ENCODE data around the gene MAB21L4.

The MAB21L4 gene

DNA sequence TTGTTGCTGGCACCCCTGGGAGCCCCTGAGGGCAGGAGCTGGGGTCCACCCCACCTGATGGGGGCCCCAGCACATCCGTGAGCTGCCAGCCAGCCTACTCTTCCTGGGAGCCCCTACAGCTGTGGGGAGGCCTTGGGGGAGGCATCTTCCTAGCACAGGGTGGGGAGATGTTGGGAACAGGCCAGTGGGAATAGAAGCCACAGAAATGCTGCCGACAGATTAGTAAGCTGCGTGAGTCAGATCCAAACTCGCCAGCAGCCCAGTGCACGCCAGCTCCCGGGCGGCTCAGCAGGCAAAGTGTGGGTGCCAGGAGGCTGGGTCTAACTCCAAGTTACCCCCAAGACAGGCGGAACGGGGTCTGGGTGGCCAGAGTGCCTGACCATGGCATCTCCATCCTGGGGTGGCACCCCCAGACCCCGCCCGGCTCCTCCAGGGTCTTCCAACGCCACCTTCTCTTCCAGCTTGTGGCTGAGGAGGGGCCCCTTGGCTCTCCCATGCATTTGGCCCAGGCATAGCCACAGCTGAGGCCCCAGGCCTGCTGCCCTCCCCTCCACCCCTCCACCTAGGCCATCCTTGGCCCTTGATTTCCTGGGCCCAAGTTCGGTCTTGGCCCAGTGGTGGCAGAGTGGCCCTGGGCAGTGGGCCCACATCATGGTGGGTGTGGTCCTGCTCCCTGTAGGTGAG, 25.5 kb upstream of the MAB21L4 start:
- no peaks in the 10 kb centered on the region for H3K9me3 ChIP-seq (ENCODE audit: low read length)
- H3K27me3 ChIP-seq (ENCODE audit: control insufficient read depth in 1 of 2, insufficient read depth in 2 of 2, low read length in 2 of 2), result peaks cover 0 to 9% of the 10 kb centered on the region in 2 donors
- H3K36me3 ChIP-seq (ENCODE audit: insufficient read depth, low read length), result no peaks in the 10 kb centered on the region
- no peaks in the 10 kb centered on the region for H3K4me1 ChIP-seq (ENCODE audit: insufficient read depth, low read length)
- H3K9ac ChIP-seq (ENCODE audit: low read length), result no peak overlapping the region
- no peak overlapping the region for H3K4me3 ChIP-seq (ENCODE audit: low read depth in 1 of 2, low read length in 2 of 2)
- no peak overlapping the region for H3K27ac ChIP-seq (ENCODE audit: low read depth, low read length)

DNA sequence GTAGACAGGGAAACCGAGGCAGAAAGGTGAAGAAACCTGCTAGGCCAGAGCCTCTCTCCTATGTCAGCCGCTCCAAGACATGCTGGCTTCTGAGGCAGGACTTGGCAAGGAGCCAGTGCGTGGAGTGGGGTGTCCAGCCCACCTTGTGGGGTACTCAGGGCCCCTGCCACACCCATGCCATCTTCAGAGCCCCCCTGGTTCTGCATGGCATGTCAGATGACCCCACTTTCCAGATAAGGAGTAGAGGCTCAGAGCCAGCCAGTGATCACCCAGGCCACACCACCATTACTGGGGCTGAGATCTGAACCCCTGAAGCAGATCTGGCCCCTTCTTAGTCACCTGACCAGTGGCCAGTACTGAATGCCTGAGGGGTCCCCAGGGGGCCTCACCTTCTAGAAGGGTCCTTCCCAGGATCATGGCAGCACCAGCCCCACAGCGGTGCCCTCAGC, 24.9 kb upstream of the MAB21L4 start:
- Histone ChIP-seq H3K9me3 (ENCODE audit: low read length) (no peaks in the 10 kb centered on the region), H3K27ac (ENCODE audit: low read depth, low read length) (no peak overlapping the region), H3K4me3 (ENCODE audit: low read depth in 1 of 2, low read length in 2 of 2) (no peak overlapping the region), H3K27me3 (ENCODE audit: control insufficient read depth in 1 of 2, insufficient read depth in 2 of 2, low read length in 2 of 2) (peaks cover 0 to 12% of the 10 kb centered on the region in 2 donors), H3K36me3 (ENCODE audit: insufficient read depth, low read length) (no peaks in the 10 kb centered on the region), H3K9ac (ENCODE audit: low read length) (no peak overlapping the region), H3K4me1 (ENCODE audit: insufficient read depth, low read length) (no peaks in the 10 kb centered on the region)

DNA sequence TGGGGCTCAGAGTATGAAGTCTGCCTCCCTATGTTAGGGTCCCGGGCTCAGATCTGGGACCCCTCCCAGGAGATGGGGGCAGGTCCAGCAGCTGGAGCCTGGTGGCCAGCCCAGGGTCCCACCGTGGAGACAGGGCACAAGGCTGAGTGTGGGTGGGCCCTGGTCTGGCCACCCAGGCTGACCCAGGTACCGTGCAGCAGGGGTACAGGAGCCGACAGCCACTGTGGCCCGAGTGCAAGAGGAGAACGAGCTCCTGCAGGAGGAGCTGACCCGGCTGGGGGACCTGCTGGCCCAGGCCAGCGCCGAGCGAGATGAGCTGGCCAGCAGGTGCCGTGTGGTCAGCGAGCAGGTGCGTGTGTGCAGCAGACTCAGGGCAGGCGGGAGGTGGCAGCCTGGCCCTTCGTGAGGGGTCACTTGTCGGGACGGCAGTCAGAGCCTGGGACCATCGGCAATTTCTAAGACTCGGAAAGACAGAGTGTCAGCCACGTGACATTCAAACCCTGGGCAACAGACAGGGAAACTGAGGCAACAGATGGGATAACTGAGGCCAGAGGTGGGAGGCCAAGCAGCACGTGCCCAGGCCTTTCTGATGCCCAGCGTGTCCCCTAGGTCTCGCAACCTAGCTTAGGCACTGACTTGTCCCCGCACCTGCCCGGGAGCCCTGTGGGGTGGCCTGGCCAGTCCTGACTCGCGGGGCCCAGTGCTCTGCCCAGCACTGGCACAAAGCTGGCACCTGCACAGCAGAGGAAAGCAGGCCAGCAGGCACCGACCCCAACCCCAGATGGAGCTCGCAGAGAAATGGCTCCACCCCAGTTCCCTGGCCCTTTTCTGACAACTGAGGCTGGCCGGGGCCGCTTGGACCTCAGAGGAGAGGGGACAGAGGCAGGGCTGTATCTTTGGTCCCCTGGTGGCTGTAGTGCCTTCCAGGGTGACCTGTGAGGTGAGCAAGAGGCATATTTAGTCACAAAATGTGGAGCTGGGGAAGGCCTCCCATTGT, 24.1 kb upstream of the MAB21L4 start:
- no peak overlapping the region for H3K9ac ChIP-seq (ENCODE audit: low read length)
- H3K27me3 ChIP-seq (ENCODE audit: control insufficient read depth in 1 of 2, insufficient read depth in 2 of 2, low read length in 2 of 2), result peaks cover 0 to 19% of the 10 kb centered on the region in 2 donors
- no peaks in the 10 kb centered on the region for H3K36me3 ChIP-seq (ENCODE audit: insufficient read depth, low read length)
- no peak overlapping the region for H3K27ac ChIP-seq (ENCODE audit: low read depth, low read length)
- no peaks in the 10 kb centered on the region for H3K9me3 ChIP-seq (ENCODE audit: low read length)
- no peaks in the 10 kb centered on the region for H3K4me1 ChIP-seq (ENCODE audit: insufficient read depth, low read length)
- no peak overlapping the region for H3K4me3 ChIP-seq (ENCODE audit: low read depth in 1 of 2, low read length in 2 of 2)

DNA sequence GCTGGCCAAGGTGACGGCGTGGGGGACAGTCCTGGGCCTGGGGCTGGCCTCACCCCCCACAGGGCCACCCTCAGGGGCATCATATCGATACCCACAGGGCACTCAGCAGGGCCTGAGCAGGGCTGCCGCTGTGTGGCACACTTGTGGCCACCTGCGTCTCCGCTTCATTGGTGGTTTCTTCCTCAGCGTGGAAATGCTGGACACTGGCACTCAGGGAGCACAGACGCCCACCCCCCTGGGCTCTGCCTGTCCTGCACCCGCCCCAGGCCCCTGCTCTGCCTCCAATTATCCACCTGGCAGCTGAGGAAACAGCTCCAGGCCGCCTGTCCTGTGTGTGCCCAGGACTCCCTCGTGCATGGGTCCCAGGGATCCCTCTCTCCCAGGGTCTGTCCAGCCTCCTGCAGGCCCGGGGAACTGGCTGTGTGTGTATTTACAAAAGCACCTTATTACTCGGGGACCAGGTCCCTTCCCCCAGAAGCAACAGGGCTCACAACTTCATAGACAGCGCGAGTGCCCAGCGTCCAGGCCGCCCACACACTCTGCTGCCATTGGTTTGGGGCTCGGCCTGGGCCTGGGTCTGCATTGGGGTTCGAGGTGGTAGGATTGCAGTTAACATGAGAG, 23.3 kb upstream of the MAB21L4 start:
- Histone ChIP-seq H3K4me3 (ENCODE audit: low read depth in 1 of 2, low read length in 2 of 2) (no peak overlapping the region), H3K9me3 (ENCODE audit: low read length) (no peaks in the 10 kb centered on the region), H3K27ac (ENCODE audit: low read depth, low read length) (no peak overlapping the region), H3K4me1 (ENCODE audit: insufficient read depth, low read length) (no peaks in the 10 kb centered on the region), H3K27me3 (ENCODE audit: control insufficient read depth in 1 of 2, insufficient read depth in 2 of 2, low read length in 2 of 2) (peaks cover 0 to 27% of the 10 kb centered on the region in 2 donors), H3K9ac (ENCODE audit: low read length) (no peak overlapping the region), H3K36me3 (ENCODE audit: insufficient read depth, low read length) (no peaks in the 10 kb centered on the region)

DNA sequence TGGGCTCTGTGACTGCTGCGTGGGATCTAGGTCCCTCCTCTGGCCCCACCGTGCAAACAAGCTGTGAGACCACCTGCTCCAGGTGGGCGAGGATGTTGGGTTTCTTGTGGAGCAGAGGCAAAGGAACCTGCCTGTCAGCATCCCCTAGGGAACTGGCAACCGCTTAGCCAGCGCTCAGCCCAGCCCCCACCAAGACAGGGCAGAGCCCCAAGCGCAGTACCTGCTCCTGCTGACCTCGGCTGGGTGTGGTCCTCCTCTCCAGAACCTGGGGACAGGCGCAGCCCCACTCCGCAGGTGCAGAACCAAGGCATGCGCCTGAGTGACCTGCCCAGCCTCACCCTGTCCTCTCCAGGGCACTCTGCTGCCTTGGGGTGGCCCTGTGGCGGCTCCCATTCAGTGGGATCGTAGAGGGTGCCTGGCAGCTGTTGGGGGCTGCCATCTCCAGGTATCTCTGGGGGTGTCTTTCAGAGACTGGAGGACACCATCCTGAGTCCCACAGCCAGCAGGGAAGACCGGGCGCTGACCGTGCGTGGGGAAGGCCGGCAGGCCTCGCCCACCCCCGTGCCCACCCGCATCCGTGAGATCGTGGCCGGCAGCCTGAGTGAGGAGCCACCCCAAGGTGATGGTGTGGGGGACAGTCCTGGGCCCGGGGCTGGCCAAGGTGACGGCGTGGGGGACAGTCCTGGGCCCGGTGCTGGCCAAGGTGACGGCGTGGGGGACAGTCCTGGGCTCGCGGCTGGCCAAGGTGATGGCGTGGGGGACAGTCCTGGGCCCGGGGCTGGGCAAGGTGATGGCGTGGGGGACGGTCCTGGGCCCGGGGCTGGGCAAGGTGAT, 22.5 kb upstream of the MAB21L4 start:
- no peak overlapping the region for H3K9ac ChIP-seq (ENCODE audit: low read length)
- H3K36me3 ChIP-seq (ENCODE audit: insufficient read depth, low read length), result no peaks in the 10 kb centered on the region
- H3K9me3 ChIP-seq (ENCODE audit: low read length), result no peaks in the 10 kb centered on the region
- H3K27me3 ChIP-seq (ENCODE audit: control insufficient read depth in 1 of 2, insufficient read depth in 2 of 2, low read length in 2 of 2), result peaks cover 0 to 35% of the 10 kb centered on the region in 2 donors
- no peaks in the 10 kb centered on the region for H3K4me1 ChIP-seq (ENCODE audit: insufficient read depth, low read length)
- H3K27ac ChIP-seq (ENCODE audit: low read depth, low read length), result no peak overlapping the region
- no peak overlapping the region for H3K4me3 ChIP-seq (ENCODE audit: low read depth in 1 of 2, low read length in 2 of 2)

DNA sequence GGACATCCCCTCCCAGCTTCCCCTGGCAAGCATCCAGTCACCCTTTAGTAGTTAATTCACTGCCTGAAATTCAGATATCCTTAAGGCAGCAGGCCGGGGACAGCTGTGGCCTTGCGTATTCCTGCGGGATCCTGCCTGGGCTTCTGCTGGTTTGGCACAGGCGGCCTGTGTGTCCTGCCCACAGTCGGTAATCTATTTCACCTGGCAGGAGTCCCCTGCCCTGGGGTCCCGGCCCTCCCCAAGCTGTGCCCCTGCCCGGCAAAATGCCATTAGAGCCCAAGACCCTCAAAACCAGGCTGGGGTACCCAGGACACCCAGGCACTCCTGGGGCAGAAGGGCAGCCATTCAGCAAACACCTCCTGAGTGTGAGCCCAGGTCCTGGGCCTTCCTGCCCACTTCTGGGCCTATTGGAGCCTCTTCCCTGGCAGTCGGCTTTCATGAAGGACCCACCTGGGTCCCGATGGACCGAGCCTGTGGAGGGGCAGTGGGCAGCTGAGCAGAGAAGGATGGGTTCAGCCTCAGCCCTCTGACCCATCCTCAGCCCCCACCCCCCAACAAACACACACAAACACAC, 21.8 kb upstream of the MAB21L4 start:
- H3K27me3 ChIP-seq (ENCODE audit: control insufficient read depth in 1 of 2, insufficient read depth in 2 of 2, low read length in 2 of 2), result peaks cover 0 to 35% of the 10 kb centered on the region in 2 donors
- no peaks in the 10 kb centered on the region for H3K4me1 ChIP-seq (ENCODE audit: insufficient read depth, low read length)
- no peak overlapping the region for H3K27ac ChIP-seq (ENCODE audit: low read depth, low read length)
- H3K9me3 ChIP-seq (ENCODE audit: low read length), result no peaks in the 10 kb centered on the region
- H3K4me3 ChIP-seq (ENCODE audit: low read depth in 1 of 2, low read length in 2 of 2), result no peak overlapping the region
- H3K9ac ChIP-seq (ENCODE audit: low read length), result no peak overlapping the region
- H3K36me3 ChIP-seq (ENCODE audit: insufficient read depth, low read length), result no peaks in the 10 kb centered on the region

DNA sequence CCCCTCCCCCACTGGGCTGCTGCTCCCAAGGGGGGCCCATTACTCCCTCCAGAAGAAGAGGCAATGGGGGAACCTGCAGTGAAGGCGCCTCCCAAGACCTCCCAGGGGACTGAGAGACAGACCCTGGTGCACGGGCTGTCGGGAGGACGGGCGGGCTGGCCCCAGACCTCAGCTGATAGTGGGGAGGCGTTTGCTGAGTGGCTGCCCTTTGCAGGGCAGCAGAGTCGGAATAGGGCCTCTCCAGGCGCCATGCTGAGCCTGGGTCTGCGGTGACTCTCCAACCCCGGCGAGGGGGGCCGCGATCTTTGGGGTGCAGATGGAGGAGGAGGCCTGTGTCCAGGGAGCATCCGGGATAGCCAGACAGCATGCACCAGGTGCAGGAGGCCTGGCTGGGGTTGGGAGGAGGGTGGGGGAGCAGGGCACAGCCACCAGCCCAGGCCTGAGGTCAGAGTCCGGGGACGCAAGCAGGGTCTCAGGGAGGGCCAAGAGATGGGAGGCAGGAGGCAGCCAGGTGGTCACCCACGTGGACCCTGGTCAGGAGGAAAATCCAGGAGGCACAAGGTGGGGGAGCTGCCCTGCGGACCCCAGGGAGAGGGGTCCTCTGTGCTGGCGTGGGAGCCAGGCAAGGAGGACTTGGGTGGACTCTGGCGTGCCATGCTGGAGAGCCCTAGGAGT, 21.2 kb upstream of the MAB21L4 start:
- H3K36me3 ChIP-seq (ENCODE audit: insufficient read depth, low read length), result no peaks in the 10 kb centered on the region
- no peaks in the 10 kb centered on the region for H3K9me3 ChIP-seq (ENCODE audit: low read length)
- no peak overlapping the region for H3K27ac ChIP-seq (ENCODE audit: low read depth, low read length)
- no peak overlapping the region for H3K9ac ChIP-seq (ENCODE audit: low read length)
- no peaks in the 10 kb centered on the region for H3K4me1 ChIP-seq (ENCODE audit: insufficient read depth, low read length)
- no peak overlapping the region for H3K4me3 ChIP-seq (ENCODE audit: low read depth in 1 of 2, low read length in 2 of 2)
- H3K27me3 ChIP-seq (ENCODE audit: control insufficient read depth in 1 of 2, insufficient read depth in 2 of 2, low read length in 2 of 2), result peaks cover 0 to 38% of the 10 kb centered on the region in 2 donors

DNA sequence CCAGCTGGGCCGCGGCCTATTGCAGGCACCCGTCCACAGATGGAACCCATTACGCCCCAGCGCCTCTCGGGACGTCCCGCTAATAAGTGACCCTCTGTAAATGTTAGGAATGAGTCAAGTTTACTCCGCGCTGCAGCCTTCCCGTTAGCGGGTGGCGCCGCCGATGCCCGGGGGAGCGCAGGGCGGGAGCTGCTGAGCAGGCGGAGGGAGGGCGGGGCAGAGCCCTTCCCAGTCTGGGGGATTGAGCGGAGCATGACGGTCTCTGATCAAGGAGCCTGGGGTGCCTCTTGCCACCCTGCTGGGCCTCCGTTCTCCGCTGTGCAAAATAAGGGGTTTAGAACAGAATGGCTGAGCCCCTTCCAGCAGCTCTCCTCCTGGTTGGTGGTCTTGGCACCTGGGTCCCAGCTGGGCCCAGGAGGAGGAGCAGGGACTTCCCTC, 20.6 kb upstream of the MAB21L4 start:
- Histone ChIP-seq H3K27ac (ENCODE audit: low read depth, low read length) (no peak overlapping the region), H3K36me3 (ENCODE audit: insufficient read depth, low read length) (no peaks in the 10 kb centered on the region), H3K27me3 (ENCODE audit: control insufficient read depth in 1 of 2, insufficient read depth in 2 of 2, low read length in 2 of 2) (peaks cover 0 to 38% of the 10 kb centered on the region in 2 donors), H3K4me1 (ENCODE audit: insufficient read depth, low read length) (no peaks in the 10 kb centered on the region), H3K9me3 (ENCODE audit: low read length) (no peaks in the 10 kb centered on the region), H3K9ac (ENCODE audit: low read length) (no peak overlapping the region), H3K4me3 (ENCODE audit: low read depth in 1 of 2, low read length in 2 of 2) (no peak overlapping the region)

DNA sequence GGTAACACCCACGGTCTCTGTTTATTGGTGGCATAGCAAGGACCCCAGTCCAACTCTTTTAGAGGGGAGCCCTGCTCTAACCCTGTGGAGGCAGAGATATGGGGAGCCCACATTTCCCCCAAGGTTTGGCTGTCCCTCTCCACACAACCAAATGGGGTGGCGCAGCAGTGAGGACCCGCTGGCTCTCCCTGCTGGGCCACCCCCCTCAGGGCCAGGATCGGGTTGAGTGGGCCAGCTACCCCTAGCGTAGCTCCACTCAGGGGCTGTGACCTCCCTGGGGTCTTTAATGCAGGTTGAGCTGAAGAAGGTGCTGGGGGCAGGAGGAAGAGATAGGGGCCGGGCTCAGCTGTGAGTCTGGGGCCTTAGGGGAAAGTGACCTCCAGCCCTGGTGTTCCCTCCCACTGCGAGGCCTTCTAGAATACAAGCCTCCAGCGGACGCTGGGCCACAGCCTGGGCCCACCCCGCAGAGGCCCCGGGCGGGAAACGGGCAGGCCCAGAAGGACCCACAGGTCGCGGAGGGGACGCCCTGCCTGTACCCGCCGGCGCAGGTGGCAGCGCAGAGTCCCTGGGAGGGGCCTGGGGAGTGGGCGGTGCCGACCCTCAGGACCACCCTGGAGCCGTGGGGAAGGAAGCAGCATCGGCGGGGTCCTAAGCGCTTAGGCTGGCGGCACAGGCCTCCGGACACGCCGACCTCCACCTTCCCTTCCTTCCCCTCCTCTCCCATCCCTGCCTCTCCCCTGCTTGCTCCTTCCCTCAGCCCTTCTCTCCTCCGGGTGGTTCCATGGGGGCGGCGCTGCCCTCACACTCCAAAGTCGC, 19.8 kb upstream of the MAB21L4 start:
- H3K4me1 ChIP-seq (ENCODE audit: insufficient read depth, low read length), result no peaks in the 10 kb centered on the region
- no peaks in the 10 kb centered on the region for H3K9me3 ChIP-seq (ENCODE audit: low read length)
- no peak overlapping the region for H3K4me3 ChIP-seq (ENCODE audit: low read depth in 1 of 2, low read length in 2 of 2)
- no peaks in the 10 kb centered on the region for H3K36me3 ChIP-seq (ENCODE audit: insufficient read depth, low read length)
- H3K27ac ChIP-seq (ENCODE audit: low read depth, low read length), result no peak overlapping the region
- peaks cover 0 to 38% of the 10 kb centered on the region in 2 donors for H3K27me3 ChIP-seq (ENCODE audit: control insufficient read depth in 1 of 2, insufficient read depth in 2 of 2, low read length in 2 of 2)
- no peak overlapping the region for H3K9ac ChIP-seq (ENCODE audit: low read length)
